C1 segment of cervical spinal cord (tissue), 14 donors: ENCODE measurements around the gene SRMS.

Experiments used
- DNase-seq, 14 donors: peaks; one replicate each; lab custom pipeline; 2025; lab: John Stamatoyannopoulos, UW

Gene SRMS

GRCh38 chr20:63547725-63548480 lies at the start of gene SRMS:
TSS of gene SRMS (minus strand) at chr20:63547749. CDS start at chr20:63547463, 286 bp downstream.
- no peak for DNase-seq

GRCh38 chr20:63596423-63596822 lies 48.9 kb upstream of the SRMS start:
- DNase-seq = no peak

GRCh38 chr20:63595416-63596127 lies 48.0 kb upstream of the SRMS start:
- no peak for DNase-seq

GRCh38 chr20:63594043-63594561 lies 46.6 kb upstream of the SRMS start:
- DNase-seq = no peak

GRCh38 chr20:63592661-63593060 lies 45.1 kb upstream of the SRMS start:
- peak in 5 of 14 donors; percentile 5 to 41 (median 20) for DNase-seq

- DNase-seq = no peak
These were observed 44.3 kb upstream of the SRMS start for GRCh38 chr20:63591786-63592355.

GRCh38 chr20:63591147-63591533 lies 43.6 kb upstream of the SRMS start:
- no peak for DNase-seq

- DNase-seq = no peak
These were observed 42.9 kb upstream of the SRMS start for GRCh38 chr20:63590218-63591146.

- DNase-seq = no peak
These were observed 42.0 kb upstream of the SRMS start for GRCh38 chr20:63589261-63590217.

- no peak for DNase-seq
These were observed 41.1 kb upstream of the SRMS start for GRCh38 chr20:63588641-63589041.

- DNase-seq = no peak
These were observed 40.4 kb upstream of the SRMS start for GRCh38 chr20:63587776-63588591.

GRCh38 chr20:63587256-63587655 lies 39.7 kb upstream of the SRMS start:
- DNase-seq = no peak

GRCh38 chr20:63586797-63587196 lies 39.2 kb upstream of the SRMS start:
- no peak for DNase-seq

- no peak for DNase-seq
These were observed 38.3 kb upstream of the SRMS start for GRCh38 chr20:63585616-63586565.

GRCh38 chr20:63582382-63583063 lies 35.0 kb upstream of the SRMS start:
- DNase-seq = no peak

GRCh38 chr20:63580796-63581461 lies 33.4 kb upstream of the SRMS start:
- no peak for DNase-seq
